ENCODE measurements around the gene KDM2B. TPM values are rescaled to one million over a fixed set of nuclear protein-coding genes. Genes with fewer than 3 reads are reported as not detected.

The KDM2B gene
- total RNA-seq, 1 donor from 2014 or later: 21.3 TPM

GRCh38 chr12:121524196-121524916 lies 56.5 kb downstream of the KDM2B start:
- Mint-ChIP-seq H3K9me3 (ENCODE audit: low read depth) (no peaks in the 10 kb centered on the region), H3K27ac (ENCODE audit: unreplicated experiment) (no peak overlapping the region), H3K4me1 (ENCODE audit: low read depth) (peaks cover 4% of the 10 kb centered on the region), H3K27me3 (ENCODE audit: low read depth) (no peaks in the 10 kb centered on the region), H3K36me3 (ENCODE audit: low read depth) (peaks cover 4% of the 10 kb centered on the region), H3K4me3 (ENCODE audit: unreplicated experiment) (no peak overlapping the region)
- TF ChIP-seq, protein P1, sequence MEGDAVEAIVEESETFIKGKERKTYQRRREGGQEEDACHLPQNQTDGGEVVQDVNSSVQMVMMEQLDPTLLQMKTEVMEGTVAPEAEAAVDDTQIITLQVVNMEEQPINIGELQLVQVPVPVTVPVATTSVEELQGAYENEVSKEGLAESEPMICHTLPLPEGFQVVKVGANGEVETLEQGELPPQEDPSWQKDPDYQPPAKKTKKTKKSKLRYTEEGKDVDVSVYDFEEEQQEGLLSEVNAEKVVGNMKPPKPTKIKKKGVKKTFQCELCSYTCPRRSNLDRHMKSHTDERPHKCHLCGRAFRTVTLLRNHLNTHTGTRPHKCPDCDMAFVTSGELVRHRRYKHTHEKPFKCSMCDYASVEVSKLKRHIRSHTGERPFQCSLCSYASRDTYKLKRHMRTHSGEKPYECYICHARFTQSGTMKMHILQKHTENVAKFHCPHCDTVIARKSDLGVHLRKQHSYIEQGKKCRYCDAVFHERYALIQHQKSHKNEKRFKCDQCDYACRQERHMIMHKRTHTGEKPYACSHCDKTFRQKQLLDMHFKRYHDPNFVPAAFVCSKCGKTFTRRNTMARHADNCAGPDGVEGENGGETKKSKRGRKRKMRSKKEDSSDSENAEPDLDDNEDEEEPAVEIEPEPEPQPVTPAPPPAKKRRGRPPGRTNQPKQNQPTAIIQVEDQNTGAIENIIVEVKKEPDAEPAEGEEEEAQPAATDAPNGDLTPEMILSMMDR (IDR thresholded peaks at IDR 0.05): no peak
- no peak for DNase-seq (ENCODE audit: low spot score)

- DNase-seq (ENCODE audit: low spot score): no peak
- H3K27me3 Mint-ChIP-seq (ENCODE audit: low read depth): no peaks in the 10 kb centered on the region
- TF ChIP-seq, protein P1 (IDR thresholded peaks at IDR 0.05): no peak
- no peak overlapping the region for H3K4me3 Mint-ChIP-seq (ENCODE audit: unreplicated experiment)
- no peak overlapping the region for H3K27ac Mint-ChIP-seq (ENCODE audit: unreplicated experiment)
- peaks cover 4% of the 10 kb centered on the region for H3K4me1 Mint-ChIP-seq (ENCODE audit: low read depth)
- H3K9me3 Mint-ChIP-seq (ENCODE audit: low read depth): no peaks in the 10 kb centered on the region
- H3K36me3 Mint-ChIP-seq (ENCODE audit: low read depth): peaks cover 4% of the 10 kb centered on the region
Observed at GRCh38 chr12:121523741-121524140, 57.1 kb downstream of the KDM2B start.

DNA sequence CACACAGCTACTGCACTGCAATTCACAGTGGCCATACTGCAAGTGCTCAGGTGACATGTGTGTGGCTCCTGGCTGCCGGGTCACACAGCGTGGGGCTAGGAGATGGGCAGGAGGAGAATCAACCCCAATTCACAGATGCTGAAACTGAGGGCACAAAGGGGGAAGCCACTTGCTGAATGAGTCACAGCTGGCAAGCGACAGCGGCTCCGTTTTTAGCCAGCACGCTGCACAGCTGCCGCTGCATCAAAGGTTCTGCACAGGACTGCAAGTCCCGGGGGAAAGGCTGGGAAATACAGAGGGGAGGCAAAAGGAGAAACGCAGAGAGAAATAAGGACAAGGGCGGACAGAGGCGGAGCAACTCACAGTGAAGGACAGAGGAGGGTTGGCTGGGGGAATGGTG lies 57.9 kb downstream of the KDM2B start:
- DNase-seq (ENCODE audit: low spot score): no peak
- Mint-ChIP-seq H3K27me3 (ENCODE audit: low read depth) (no peaks in the 10 kb centered on the region), H3K36me3 (ENCODE audit: low read depth) (peaks cover 4% of the 10 kb centered on the region), H3K27ac (ENCODE audit: unreplicated experiment) (no peak overlapping the region), H3K4me3 (ENCODE audit: unreplicated experiment) (no peak overlapping the region), H3K9me3 (ENCODE audit: low read depth) (no peaks in the 10 kb centered on the region), H3K4me1 (ENCODE audit: low read depth) (peaks cover 4% of the 10 kb centered on the region)
- TF ChIP-seq, protein P1 (IDR thresholded peaks at IDR 0.05): no peak

DNA sequence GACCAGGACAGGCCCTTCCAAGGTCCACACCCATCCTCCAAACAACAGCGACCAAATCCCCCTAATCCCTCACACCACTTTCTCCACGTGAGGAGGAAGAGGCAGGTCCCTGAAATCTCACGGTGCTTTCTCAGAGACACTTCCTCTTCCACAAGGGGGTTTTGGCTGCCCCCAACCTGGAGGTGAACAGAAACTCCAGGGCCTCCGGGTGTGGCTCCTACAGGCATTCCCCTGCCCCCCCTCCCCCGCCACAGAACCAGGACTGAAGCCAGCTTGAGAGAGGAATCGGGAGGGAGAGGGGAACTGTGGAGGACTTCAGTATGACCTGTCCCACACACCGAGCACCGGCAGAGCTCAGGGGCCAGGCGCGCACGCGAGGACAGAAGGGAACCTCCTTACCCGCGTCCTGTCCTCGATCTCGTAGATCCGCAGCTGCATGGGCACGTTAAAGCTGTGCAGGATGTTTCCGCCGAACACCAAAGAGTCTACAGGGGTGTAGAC lies 60.2 kb downstream of the KDM2B start:
- H3K9me3 Mint-ChIP-seq (ENCODE audit: low read depth): no peaks in the 10 kb centered on the region
- H3K27ac Mint-ChIP-seq (ENCODE audit: unreplicated experiment): no peak overlapping the region
- no peaks in the 10 kb centered on the region for H3K27me3 Mint-ChIP-seq (ENCODE audit: low read depth)
- no peak overlapping the region for H3K4me3 Mint-ChIP-seq (ENCODE audit: unreplicated experiment)
- DNase-seq (ENCODE audit: low spot score): no peak
- TF ChIP-seq, protein P1 (IDR thresholded peaks at IDR 0.05): no peak
- H3K4me1 Mint-ChIP-seq (ENCODE audit: low read depth): peaks cover 4% of the 10 kb centered on the region
- H3K36me3 Mint-ChIP-seq (ENCODE audit: low read depth): peaks cover 4% of the 10 kb centered on the region

- Mint-ChIP-seq H3K9me3 (ENCODE audit: low read depth) (no peaks in the 10 kb centered on the region), H3K27ac (ENCODE audit: unreplicated experiment) (no peak overlapping the region), H3K4me1 (ENCODE audit: low read depth) (peaks cover 4% of the 10 kb centered on the region), H3K4me3 (ENCODE audit: unreplicated experiment) (no peak overlapping the region), H3K27me3 (ENCODE audit: low read depth) (no peaks in the 10 kb centered on the region), H3K36me3 (ENCODE audit: low read depth) (peaks cover 4% of the 10 kb centered on the region)
- TF ChIP-seq, protein P1 (IDR thresholded peaks at IDR 0.05): no peak
- no peak for DNase-seq (ENCODE audit: low spot score)
Observed at GRCh38 chr12:121520119-121520518, 60.7 kb downstream of the KDM2B start.

All from chondrocyte (in vitro differentiated cells).